22Rv1 (cell line): ENCODE measurements around the gene RAB40A.

ENCODE experiments used
- ZFX ChIP-seq: fragments of 450-650 bp; IDR thresholded peaks from 2 replicates; pipeline ENCODE4 v1.6.1; 2017; ENCODE audit warnings: antibody characterized with exemption, borderline replicate concordance
- TF ChIP-seq, protein P1 (sequence below): fragments of 450-650 bp; IDR thresholded peaks from 2 replicates; pipeline ENCODE4 v1.5.1; 2017; ENCODE audit warnings: mild to moderate bottlenecking

- TF ChIP-seq, protein P1, sequence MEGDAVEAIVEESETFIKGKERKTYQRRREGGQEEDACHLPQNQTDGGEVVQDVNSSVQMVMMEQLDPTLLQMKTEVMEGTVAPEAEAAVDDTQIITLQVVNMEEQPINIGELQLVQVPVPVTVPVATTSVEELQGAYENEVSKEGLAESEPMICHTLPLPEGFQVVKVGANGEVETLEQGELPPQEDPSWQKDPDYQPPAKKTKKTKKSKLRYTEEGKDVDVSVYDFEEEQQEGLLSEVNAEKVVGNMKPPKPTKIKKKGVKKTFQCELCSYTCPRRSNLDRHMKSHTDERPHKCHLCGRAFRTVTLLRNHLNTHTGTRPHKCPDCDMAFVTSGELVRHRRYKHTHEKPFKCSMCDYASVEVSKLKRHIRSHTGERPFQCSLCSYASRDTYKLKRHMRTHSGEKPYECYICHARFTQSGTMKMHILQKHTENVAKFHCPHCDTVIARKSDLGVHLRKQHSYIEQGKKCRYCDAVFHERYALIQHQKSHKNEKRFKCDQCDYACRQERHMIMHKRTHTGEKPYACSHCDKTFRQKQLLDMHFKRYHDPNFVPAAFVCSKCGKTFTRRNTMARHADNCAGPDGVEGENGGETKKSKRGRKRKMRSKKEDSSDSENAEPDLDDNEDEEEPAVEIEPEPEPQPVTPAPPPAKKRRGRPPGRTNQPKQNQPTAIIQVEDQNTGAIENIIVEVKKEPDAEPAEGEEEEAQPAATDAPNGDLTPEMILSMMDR = no peak
- no peak for TF ChIP-seq ZFX
Observed at GRCh38 chrX:103520386-103520785, 1.1 kb upstream of the RAB40A start.
